D341Med (cell line): ENCODE data around the gene PREP.
"Not testable (repeated sequence)": the region's sequence is repeated elsewhere in the genome, so short reads cannot be mapped to it uniquely, and the experiment has no call there.

Experiments used
- DNase-seq: peaks from one replicate; pipeline ENCODE4 v3.0.0; 2012; ENCODE audit warnings: low spot score

Gene PREP

DNA sequence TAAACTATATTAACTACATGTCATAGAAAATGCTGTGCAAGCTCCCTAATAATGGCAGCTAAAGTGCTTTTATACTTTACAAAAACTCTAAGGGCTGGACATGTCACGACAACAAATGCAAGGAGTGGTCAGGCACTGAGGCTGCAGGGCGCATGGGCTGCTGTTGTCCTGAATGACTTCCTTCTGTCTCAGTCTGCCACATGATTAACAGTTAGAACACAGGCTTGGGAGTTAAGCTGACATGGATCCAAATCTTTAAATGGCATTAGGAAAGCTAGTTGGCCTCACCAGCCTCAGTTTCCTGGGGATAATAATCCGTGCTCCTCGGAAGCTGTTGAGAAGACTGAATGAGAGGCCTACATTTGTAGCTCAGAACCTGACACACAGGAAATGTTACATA is 57.4 kb downstream of the PREP start:
- DNase-seq: no peak

DNA sequence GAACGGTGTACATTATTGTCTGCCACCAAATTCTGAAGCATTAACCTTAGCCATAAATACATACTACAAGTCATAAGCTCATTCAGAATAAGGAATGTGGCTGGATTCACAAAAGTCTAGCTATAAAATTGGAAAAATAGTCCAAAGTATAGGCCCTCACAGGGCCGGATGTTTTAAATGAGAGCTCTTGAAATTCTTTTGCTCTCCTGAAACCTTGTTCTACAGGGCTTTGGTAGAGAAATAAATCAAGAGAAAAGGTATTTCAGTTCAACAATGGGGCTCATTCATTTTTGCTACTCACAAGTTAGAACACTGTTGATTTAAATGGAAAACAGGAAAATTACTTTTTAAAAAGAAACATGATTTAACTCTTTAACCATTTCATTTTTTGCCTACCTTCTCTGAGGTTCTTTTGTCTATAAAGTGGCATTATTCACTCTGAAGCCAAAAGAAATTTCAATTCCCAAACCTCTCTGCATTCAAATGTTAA is 58.0 kb downstream of the PREP start:
- no peak for DNase-seq

DNA sequence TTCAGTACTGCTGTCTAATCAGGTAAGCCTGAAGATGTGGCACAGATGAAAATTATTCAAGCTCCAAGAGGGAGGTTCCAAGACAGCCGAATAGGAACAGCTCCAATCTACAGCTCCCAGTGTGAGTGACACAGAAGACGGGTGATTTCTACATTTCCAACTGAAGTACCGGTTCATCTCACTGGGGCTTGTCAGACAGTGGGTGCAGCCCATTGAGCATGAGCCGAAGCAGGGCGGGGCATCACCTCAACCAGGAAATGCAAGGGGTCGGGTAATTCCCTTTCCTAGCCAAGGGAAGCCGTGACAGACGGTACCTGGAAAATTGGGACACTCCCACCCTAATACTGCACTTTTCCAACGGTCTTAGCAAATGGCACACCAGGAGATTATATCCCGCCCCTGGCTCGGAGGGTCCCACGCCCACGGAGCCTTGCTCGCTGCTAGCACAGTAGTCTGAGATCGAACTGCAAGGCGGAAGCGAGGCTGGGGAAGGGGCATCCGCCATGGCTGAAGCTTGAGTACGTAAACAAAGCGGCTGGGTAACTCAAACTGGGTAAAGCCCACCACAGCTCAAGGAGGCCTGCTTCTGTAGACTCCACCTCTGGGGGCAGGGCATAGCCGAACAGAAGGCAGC is 64.4 kb downstream of the PREP start:
- DNase-seq: not testable (repeated sequence)

DNA sequence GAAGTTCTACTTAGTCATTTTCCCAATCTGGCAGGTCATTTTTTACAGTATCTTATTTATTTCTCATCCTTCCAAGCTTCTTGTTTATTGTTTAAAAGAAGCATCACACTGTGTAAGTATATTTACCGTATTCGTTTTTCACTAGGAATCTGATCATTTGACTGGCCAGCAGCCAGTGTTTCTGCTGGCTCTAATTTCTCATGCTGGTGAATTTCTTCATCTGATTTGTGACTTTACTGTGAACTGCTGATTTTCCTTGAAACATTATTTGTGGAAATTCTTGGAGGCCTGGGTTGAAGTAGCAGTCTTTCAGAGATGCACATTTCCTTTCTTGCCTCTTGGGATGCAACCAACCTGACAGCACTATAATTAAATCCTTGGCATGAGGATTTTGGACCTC is 65.9 kb downstream of the PREP start:
- DNase-seq: no peak

DNA sequence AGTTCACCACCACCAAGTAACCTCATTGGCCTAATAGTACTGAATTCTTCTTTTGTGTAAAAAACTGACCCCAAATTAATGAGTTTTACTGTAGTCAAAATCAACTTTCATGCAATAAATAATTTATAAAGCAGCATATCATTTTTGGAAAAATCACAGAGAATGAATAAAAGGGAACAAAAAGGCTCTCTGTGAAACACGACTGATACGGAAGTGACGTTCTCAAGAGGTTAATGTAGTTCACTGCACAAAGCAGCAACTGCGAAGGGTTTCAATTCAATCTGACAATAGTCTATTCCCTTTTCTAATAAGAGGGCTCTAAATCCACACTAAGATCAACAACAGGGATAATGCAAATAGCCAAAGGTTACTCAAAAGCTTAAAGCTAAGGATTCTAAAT is 70.3 kb downstream of the PREP start:
- DNase-seq: no peak

DNA sequence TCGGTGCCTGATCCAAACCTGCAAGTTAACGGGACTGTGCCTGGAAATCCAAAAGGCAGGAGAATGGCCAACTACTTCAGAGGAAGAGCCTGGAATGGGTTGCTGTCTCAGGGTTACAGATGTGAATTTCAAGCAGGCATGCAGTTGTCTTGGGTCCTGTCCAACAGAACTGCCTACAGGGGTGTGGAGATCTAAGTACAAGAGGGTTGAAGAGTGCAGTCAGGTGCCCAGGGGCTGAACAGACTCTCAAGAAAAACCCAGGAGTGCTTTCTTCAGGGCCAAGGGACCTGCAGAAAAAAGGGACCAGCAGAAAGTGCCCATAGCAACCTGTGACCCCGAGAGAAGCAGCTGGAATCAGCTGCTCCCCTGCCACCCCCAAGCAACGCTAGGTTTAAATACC is 71.0 kb downstream of the PREP start:
- DNase-seq: no peak

DNA sequence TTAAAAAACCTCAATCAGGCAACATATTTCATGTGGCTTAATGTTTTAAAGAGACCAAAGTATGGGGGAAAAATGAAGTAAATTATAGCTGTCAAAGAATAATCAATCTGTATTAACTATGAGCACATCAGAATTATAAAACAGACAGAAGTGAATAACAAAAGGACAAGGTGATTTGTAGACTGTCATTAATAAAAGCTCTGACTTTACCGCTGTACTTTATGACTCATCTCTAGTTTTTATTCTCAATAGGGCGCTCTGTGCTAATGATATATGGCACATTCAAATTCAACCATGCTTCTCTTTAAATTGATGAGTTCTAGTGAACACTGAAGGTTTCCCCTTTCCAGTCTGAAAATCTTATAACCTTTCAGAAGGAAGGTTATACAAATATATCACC is 72.0 kb downstream of the PREP start:
- no peak for DNase-seq

DNA sequence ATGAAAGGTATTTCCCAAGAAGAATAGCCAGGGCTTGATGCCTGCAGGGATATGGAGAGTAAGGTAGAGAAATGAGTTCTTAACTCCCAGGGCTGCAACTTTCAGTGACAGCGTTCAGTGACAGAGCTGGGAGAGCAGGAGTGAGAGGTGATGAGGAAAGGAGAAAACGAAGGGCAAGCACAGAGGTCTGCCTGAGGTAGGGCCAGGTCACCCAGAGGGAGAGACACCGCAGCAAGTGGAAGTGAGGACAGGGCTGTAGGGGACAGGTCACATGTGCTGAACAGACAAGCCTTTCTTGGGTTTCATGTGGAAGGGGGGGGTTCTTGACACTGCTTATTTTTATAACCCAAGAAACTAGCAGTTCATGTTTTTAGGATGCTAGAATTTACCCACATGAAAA is 72.5 kb downstream of the PREP start:
- no peak for DNase-seq

DNA sequence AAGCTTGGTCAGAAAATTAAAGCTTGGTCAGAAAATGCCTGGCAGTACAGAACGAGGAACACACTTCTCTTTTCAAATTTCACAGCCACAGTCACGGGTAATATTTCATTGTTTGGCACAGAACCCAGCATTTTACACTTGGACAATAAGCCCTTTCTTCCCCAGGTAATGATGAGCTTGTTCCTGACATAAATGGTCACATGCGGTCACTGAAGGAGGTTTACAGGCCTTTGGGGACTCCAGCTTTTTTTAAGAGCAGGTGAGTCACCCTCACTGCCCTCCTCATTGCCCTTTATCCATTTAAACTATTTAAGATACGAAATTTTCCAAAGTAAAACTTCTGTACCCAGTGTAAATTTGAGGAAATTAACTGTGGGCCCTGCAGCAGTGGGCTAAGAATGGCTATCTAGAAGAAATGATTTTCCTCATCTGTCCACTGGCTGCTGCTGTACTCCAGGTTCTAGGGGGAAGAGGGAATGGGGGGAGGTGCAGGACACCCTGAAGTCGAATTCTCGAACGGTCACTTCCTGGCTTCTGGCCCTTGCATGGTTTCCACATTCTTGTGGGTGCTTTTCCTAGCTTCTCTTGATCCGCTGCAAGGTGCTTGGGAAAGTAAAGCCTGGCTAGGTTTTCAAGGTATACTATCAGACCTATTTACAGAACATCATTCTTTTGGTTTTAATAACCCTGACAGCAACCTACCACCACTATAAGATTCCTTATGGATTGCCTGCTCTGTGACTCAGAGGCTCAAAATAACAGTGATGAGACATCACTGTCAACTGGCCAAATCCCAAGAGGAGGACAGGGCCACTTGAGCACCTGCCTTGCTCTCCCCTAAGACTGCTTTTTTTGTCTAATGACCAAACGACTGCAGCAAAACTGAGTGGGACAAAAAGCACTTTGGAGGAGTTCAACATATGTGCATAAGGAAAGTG is 75.8 kb downstream of the PREP start:
- DNase-seq: no peak

DNA sequence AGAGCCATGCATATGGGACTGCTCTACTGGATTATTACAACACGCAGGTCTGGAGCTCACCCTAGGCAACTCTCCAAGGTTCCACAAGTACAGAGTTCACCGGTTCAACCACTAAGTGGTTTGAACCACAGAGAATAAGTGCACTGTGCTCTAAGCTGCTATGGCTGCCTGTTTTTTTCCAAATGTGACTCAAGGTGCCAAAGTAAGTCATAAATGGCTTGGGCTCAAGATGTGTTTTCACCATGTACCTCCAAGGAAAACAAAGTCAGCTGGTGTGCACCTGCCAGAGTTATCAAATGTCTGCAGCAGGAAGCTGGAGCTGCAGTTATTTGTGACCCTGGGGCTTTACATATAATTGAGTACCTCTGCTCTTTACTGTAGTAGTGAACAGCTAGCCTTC is 76.7 kb downstream of the PREP start:
- no peak for DNase-seq

DNA sequence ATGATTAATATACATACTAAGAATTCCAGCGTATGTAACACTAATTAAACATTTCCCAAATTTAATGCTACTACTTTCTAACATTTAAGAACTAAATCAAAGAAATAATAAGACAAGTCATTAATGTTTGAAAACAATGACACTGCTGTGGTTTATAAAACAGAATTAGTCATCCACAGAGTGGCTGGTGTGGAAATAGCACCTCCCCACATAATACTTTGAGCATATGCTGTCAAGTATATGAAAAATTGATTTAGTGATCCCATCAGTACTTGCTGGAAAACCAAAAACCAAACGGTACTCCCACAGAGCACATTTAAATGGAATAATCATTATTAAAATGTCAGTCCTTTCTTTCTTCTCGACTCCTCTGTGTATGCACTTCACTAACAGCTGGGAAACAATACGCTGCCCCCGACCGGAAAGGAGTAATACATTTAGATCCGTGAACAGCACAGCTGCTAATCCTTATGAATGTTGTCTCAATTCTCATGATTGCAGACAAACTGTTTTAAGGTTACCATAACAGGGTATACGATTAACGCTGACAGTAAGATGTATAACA is 78.4 kb downstream of the PREP start:
- no peak for DNase-seq

DNA sequence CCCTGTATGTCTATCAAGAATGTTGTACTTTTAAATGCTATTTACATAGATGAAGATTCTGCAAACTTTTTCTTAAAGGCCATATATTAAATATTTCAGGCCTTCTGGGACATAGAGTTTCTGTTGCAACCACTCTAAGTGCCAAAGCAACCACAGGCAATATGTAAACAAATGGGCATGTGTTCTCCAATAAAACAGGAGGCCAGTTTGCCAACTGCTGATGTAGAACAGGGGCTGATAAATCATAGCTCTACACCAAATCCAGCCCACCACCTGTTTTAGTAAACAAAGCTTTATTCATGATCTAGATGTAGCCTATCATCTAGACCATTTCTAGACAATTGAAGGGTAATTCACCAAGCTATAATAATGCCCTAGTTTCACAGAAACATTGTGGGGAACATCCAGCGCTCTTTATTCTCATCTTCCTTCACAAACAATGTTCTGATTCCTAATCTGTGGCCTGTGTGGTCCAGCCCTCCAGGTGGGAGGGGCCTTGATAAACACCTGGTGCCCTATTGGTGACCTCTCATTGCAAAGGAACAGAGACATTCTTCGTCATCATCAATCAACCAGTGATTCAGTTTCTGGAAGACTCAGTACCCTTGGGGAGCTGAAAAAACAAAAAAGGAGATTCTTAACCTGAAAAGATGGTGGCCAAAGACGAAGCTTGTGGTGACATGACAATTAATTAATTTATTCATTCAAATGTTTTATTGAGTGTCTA is 80.2 kb downstream of the PREP start:
- DNase-seq: no peak

DNA sequence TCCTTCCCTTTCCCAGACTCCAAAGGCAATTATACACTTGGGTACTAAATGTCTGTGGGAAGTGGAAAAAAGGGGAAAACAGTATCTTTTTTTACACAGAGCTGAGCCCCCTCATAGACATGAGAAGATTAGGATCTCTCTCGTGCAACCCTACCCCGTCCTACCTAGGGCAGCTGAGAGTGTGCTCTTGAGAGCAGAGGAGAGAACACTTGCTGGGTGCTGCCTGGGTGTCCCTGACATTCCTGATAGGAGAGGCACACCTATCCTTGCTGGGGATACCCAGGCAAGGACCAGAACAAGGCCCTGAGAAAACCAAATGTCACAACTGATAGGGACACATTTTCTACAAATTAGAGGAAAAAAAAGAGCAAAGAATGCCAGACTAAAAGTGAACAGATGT is 81.2 kb downstream of the PREP start:
- DNase-seq: no peak

DNA sequence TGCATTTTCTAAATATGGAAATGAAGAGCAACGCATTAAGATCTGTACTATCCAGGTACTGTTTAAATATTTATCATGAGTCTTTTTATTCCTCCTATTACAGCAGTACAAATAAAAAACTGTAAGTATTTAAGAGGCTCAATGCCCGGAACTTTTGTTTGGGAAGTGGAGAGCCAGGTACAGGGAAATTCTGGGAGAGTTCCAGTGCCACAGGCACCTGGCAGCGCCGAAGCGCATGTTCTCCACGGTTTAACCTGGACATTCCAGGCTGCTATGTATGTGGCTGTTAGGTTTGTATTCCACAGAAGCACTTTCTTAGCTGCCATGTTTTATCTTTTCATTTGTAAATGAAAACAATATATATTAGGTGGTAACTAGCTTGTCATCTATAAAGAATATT is 81.7 kb downstream of the PREP start:
- no peak for DNase-seq

DNA sequence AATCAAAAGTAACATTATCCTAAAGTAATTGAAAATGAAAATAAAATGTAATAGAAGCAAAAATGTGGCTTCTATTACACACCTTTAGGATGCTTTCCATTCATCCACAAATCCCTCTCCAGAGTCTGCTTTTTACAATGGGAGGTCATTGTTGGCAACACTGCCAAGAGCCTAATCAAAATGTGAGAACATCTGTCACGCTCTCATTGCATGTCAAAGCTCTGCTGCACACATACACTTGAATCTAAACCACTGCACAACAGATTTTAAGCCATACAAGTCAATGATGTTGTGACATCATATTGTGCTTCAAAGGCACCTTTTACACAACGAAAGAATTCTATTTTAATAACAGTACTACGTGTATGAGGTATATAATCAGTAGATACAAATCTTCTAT is 82.1 kb downstream of the PREP start:
- DNase-seq: no peak

DNA sequence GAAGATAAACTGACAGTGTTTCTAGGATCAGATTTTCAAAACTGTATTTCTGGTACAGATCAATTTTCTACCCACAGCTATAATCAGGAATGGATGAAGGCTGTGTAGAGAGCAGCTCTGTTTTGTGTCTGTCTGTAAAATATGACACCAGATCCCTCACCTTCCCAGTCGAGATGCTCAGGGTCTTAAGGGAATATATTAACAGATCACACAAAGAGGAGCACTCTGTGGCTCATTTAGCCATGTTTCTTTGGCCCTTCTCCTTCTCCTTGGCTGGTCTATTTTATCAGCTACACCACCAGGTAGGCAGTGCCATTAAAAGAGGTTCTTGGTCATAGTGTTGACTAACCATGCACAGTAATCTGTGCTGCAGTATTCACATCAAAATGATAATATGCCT is 82.6 kb downstream of the PREP start:
- DNase-seq: no peak

DNA sequence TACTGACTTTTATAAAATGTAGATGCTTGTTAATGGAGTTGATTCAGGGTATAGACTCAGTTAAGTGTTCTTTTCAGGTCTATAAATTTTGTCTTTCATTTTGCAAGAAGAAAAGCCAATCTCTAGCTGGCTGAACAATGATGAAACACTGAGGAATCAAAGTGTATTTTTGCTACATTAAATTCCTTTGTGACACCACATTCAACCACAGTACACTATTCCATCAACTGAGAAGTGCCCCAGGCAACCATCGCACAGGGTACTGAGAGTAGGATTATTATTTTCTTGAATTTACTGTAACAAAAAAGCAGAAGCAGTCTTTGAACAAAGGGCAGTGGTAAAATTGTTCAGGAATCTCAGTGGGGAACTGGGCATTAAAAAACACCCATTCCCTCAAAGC is 83.6 kb downstream of the PREP start:
- DNase-seq: no peak

DNA sequence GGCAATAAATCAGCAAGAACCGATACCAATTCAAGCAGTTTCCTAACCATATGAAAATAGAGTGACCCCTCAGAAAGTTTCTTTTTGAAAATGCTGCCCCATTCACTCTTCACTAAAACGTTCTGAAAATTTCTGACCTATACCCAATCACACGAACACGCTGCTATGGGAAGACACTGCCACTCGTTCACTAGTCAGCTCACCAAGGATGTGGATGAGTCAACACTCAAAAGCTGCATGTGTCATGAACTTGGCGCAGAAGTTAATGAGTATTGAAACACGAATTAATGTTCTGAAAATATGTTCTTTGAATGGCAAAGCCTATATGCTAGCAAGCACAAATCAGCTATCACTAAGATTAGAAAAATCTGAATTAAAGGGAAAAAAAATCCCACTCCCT is 84.2 kb downstream of the PREP start:
- no peak for DNase-seq

DNA sequence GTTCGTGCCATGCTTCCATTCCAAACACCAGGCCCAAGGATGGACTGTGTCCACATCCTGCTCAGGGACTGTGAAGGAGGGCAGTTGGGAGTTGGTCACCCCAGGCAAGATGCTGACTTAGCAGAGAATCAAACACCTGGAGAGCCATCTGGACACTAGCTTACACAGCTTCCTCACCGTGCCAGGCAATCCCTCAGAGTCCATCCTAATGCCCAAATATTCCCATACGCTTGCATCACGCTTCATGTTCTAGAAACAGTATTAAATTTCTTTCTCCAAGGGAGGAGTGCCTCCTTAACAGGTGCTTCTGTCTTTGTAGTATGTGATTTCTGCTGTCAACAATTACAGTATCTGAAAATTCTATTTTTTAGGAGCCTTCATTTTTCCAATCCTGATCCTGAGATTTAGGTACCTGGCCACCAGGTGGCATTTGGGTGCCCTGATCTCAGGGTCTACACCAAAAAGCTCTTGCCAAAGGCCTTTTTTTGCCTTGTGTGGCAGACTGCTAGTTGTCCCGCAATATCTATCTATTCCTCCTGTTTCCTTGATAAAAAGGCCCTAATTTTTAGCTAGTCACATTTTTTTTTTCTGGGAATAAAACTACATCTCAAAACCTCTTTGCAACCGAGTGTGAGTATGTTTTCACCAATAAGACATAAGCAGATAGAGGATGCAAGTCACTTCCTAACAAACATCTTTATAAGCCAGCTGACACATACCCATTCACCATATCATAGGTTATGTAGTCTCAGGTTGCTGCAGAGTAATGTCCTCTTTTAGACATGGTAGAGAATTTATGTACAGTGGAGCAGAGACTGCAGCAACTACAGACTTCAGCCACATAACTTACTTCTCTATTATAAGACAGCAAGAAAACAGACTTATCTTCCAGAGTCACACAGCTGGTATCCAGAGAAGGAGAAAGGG is 85.0 kb downstream of the PREP start:
- no peak for DNase-seq

DNA sequence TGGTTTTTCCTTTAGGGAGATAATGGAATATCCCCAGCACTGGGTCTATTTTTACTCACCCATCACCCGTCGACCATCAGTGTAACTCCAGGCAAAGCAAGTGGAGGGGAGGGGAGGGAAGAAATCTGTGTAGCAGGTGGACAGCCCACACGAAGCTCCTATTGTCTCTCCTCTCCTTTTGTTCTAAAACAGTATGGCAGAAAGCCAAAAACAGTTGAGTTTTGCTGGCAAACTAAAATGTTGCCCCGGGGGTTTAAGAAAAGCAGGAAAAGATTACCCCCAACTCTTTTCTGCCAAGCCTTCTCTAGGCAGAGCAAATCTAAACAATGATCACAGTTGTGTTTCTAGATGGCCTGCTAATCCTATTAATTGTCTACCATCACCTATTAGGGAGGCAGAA is 89.7 kb downstream of the PREP start:
- DNase-seq: no peak

DNA sequence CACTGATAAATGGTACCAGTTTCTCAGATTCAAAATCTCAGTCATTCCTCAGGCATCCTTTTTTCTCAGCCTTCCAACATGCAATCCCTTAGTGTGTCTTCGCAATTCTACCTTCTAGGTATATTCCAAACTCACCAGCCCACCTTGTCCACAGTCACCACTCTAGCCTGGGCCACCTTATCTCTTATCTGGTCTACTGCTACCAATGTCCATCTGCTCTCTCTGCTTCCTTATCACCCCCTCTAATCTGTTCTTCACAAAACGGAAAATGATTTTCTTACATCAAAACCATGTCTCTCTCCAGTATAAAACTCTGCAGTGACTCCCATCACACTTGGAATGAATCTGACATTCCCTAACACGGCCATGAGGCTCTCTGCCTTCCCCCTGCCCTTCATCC is 91.9 kb downstream of the PREP start:
- DNase-seq: no peak
